CD14-positive monocyte (primary cell): ENCODE results near the gene NLN. TPM values are rescaled to one million over a fixed set of nuclear protein-coding genes. Genes with fewer than 3 reads are reported as not detected.

Experiments used
- DNase-seq, 3 donors: peaks; one replicate each; pipeline ENCODE4 v3.0.0-alpha.2; 2011 to 2022
- H2AFZ ChIP-seq: 2 replicates; pipeline ENCODE4 v1.6.0; 2012; ENCODE audit warnings: mild to moderate bottlenecking, low read depth, low read length, inconsistent platforms; ENCODE audit not compliant: insufficient read depth, poor library complexity, severe bottlenecking
- H3K27ac ChIP-seq, 2 donors: 1 replicate in 1 of 2; 2 replicates in 1 of 2; pipeline ENCODE4 v1.5.1; 2012 to 2013; ENCODE audit warnings: low read length in 2 of 2, control low read depth in 1 of 2, inconsistent platforms in 1 of 2, low read depth in 1 of 2, mild to moderate bottlenecking in 1 of 2
- H3K27me3 ChIP-seq, 2 donors: one replicate each; pipeline versions ENCODE4 v1.6.0 to v1.6.1; 2011 to 2013; ENCODE audit warnings: low read length in 2 of 2; ENCODE audit not compliant: control insufficient read depth in 2 of 2, insufficient read depth in 2 of 2
- H3K36me3 ChIP-seq, 2 donors: replicated peaks in 1 of 2; 1 replicate in 1 of 2; 2 replicates in 1 of 2; pipeline versions ENCODE4 v1.5.1 to v1.6.1; 2012 to 2013; ENCODE audit warnings: low read length in 2 of 2, control low read depth in 1 of 2, inconsistent platforms in 1 of 2, mild to moderate bottlenecking in 1 of 2; ENCODE audit not compliant: insufficient read depth in 2 of 2, control insufficient read depth in 1 of 2
- H3K4me1 ChIP-seq, 2 donors: 1 replicate in 1 of 2; 2 replicates in 1 of 2; pipeline versions ENCODE4 v1.5.1 to v1.6.1; 2012 to 2013; ENCODE audit warnings: low read length in 2 of 2, control low read depth in 1 of 2, inconsistent platforms in 1 of 2, mild to moderate bottlenecking in 1 of 2, moderate library complexity in 1 of 2; ENCODE audit not compliant: insufficient read depth in 2 of 2, control insufficient read depth in 1 of 2
- H3K4me2 ChIP-seq: replicated peaks from 2 replicates; pipeline ENCODE3; 2012; ENCODE audit warnings: low read length, moderate library complexity, mild to moderate bottlenecking; ENCODE audit not compliant: poor library complexity, severe bottlenecking; ENCODE audit errors: extremely low read depth
- H3K4me3 ChIP-seq, 3 experiments: fragments of 200-600 bp in 1 of 3; sonication (generic) in 1 of 3; replicated peaks in 1 of 3; 1 replicate in 2 of 3; 2 replicates in 1 of 3; pipeline ENCODE4 v1.5.1; 2011 to 2013; ENCODE audit warnings: low read length in 3 of 3, mild to moderate bottlenecking in 3 of 3, control low read depth in 2 of 3, low read depth in 2 of 3, inconsistent platforms in 1 of 3, moderate library complexity in 1 of 3
- H3K79me2 ChIP-seq: 2 replicates; pipeline ENCODE4 v1.6.0; 2012; ENCODE audit warnings: mild to moderate bottlenecking, control low read depth, inconsistent platforms, low read length, moderate library complexity; ENCODE audit not compliant: insufficient read depth
- H3K9ac ChIP-seq: 2 replicates; pipeline ENCODE4 v1.6.0; 2017; ENCODE audit warnings: low read length, mild to moderate bottlenecking; ENCODE audit not compliant: insufficient read depth, poor library complexity, severe bottlenecking
- H3K9me3 ChIP-seq, 2 donors: replicated peaks in 1 of 2; 1 replicate in 1 of 2; 2 replicates in 1 of 2; pipeline versions ENCODE4 v1.5.1 to v1.6.1; 2012 to 2013; ENCODE audit warnings: low read length in 2 of 2, control low read depth in 1 of 2; ENCODE audit not compliant: control insufficient read depth in 1 of 2, insufficient read depth in 1 of 2
- H4K20me1 ChIP-seq: 2 replicates; pipeline ENCODE4 v1.6.0; 2012; ENCODE audit warnings: mild to moderate bottlenecking, low read length, control low read depth, moderate library complexity; ENCODE audit not compliant: insufficient read depth
- H3K27ac Mint-ChIP-seq, 7 donors: one replicate each; pipeline ENCODE4 v1.8.0; 2020; ENCODE audit warnings: mild to moderate bottlenecking in 7 of 7, mixed read lengths in 7 of 7, moderate library complexity in 6 of 7, inconsistent platforms in 2 of 7
- H3K27me3 Mint-ChIP-seq, 3 donors: one replicate each; pipeline ENCODE4 v1.8.0; 2021 to 2022; ENCODE audit warnings: low read depth in 3 of 3, mild to moderate bottlenecking in 3 of 3, mixed read lengths in 3 of 3, moderate library complexity in 3 of 3, inconsistent platforms in 1 of 3
- H3K36me3 Mint-ChIP-seq, 2 donors: one replicate each; pipeline ENCODE4 v1.8.0; 2020; ENCODE audit warnings: mixed read lengths in 2 of 2, inconsistent platforms in 1 of 2, mild to moderate bottlenecking in 1 of 2
- H3K4me1 Mint-ChIP-seq: one replicate; pipeline ENCODE4 v1.8.0; 2020; ENCODE audit warnings: mild to moderate bottlenecking, mixed read lengths
- H3K4me3 Mint-ChIP-seq, 2 donors: one replicate each; pipeline ENCODE4 v1.8.0; 2020; ENCODE audit warnings: mild to moderate bottlenecking in 2 of 2, mixed read lengths in 2 of 2, moderate library complexity in 1 of 2
- H3K9me3 Mint-ChIP-seq, 7 donors: one replicate each; pipeline ENCODE4 v1.8.0; 2020 to 2022; ENCODE audit warnings: mixed read lengths in 7 of 7, mild to moderate bottlenecking in 6 of 7, moderate library complexity in 6 of 7, inconsistent platforms in 2 of 7
- WGBS: methylation state at CpG from one replicate; pipeline ENCODE4 v1.1.5; 2013; ENCODE audit warnings: missing lambda C conversion rate; ENCODE audit not compliant: insufficient coverage; 5-methylcytosine and 5-hydroxymethylcytosine counted together
- intact Hi-C, 2 donors: fragments of 100-400 bp; cut with micrococcal nuclease; formaldehyde crosslinking; loops; one replicate each; pipeline versions ENCODE4 v1.15.0 to v1.15.1; 2023
- polyA plus RNA-seq, 3 donors: library from polyadenylated mRNA; depleted of rRNA in 1 of 3; unstranded in 2 of 3; stranded (reverse) in 1 of 3; fragments of 300-500 nt in 2 of 3; fragments of >200 nt in 1 of 3; fragmentation: Illumina TruSeq in 2 of 3; gene quantifications; 1 replicate in 2 of 3; 2 replicates in 1 of 3; pipeline ENCODE4 v1.2.3, GENCODE V29; 2012 to 2021
- TF ChIP-seq, protein P1 (sequence below): fragments of 200-600 bp; IDR thresholded peaks from one replicate; pipeline ENCODE4 v1.8.0; 2022; ENCODE audit warnings: antibody characterized with exemption, mild to moderate bottlenecking

Gene NLN
- polyA plus RNA-seq, 3 donors: 8.7 to 39.2 (median 17.7) TPM

DNA sequence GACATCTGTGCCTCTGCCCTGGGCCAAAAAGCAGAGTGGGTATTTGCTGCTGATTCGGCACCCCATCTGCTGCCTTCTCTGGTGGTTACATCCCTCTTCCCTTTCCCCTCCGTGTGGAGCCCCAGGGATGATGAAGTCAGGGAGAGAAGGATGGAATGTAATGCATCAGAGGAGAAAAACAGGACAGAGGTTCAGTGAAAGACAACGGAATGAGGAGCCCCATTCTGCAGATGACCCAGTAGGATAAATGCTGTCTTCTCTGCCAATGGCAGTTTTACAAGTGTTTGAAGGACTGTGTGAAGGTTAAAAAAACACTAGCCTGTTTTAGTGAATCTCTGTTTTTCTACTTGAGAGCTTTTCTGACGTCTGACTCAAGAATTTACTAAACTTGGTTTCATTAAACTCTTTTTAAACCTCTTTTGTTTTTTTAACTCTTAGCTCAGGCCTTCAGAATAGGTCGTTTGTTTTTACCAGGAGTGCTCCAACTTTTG, 86.3 kb downstream of the NLN start:
- Histone ChIP-seq H3K27me3 (no peaks in the 10 kb centered on the region), H3K79me2 (no peaks in the 10 kb centered on the region), H3K27ac (no peak overlapping the region), H3K9me3 (no peaks in the 10 kb centered on the region), H3K36me3 (peaks cover 35 to 51% of the 10 kb centered on the region in 2 donors), H2AFZ (no peak overlapping the region), H3K4me2 (no peak overlapping the region), H4K20me1 (peaks cover 3% of the 10 kb centered on the region), H3K4me3 (no peak overlapping the region), H3K9ac (no peak overlapping the region), H3K4me1 (peaks cover 15 to 17% of the 10 kb centered on the region in 2 donors)
- Mint-ChIP-seq H3K4me3 (no peak overlapping the region), H3K4me1 (peaks cover 28% of the 10 kb centered on the region), H3K27ac (no peak overlapping the region), H3K27me3 (no peaks in the 10 kb centered on the region), H3K9me3 (no peaks in the 10 kb centered on the region), H3K36me3 (peaks cover 60 to 73% of the 10 kb centered on the region in 2 donors)
- TF ChIP-seq, protein P1, sequence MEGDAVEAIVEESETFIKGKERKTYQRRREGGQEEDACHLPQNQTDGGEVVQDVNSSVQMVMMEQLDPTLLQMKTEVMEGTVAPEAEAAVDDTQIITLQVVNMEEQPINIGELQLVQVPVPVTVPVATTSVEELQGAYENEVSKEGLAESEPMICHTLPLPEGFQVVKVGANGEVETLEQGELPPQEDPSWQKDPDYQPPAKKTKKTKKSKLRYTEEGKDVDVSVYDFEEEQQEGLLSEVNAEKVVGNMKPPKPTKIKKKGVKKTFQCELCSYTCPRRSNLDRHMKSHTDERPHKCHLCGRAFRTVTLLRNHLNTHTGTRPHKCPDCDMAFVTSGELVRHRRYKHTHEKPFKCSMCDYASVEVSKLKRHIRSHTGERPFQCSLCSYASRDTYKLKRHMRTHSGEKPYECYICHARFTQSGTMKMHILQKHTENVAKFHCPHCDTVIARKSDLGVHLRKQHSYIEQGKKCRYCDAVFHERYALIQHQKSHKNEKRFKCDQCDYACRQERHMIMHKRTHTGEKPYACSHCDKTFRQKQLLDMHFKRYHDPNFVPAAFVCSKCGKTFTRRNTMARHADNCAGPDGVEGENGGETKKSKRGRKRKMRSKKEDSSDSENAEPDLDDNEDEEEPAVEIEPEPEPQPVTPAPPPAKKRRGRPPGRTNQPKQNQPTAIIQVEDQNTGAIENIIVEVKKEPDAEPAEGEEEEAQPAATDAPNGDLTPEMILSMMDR: no peak
- intact Hi-C loops: no loop called here
- 100% methylated on average over 1 of the region's 5 CpGs for WGBS
- DNase-seq: no peak

GRCh38 chr5:65808818-65809217, 86.8 kb downstream of the NLN start:
- Histone ChIP-seq H3K9me3 (no peaks in the 10 kb centered on the region), H2AFZ (no peak overlapping the region), H3K4me3 (no peak overlapping the region), H3K79me2 (no peaks in the 10 kb centered on the region), H3K9ac (no peak overlapping the region), H3K27me3 (no peaks in the 10 kb centered on the region), H3K4me2 (no peak overlapping the region), H4K20me1 (no peaks in the 10 kb centered on the region), H3K4me1 (peaks cover 10 to 12% of the 10 kb centered on the region in 2 donors), H3K27ac (no peak overlapping the region), H3K36me3 (peaks cover 35 to 56% of the 10 kb centered on the region in 2 donors)
- peaks cover 23% of the 10 kb centered on the region for H3K4me1 Mint-ChIP-seq
- H3K4me3 Mint-ChIP-seq: no peak overlapping the region
- no peak overlapping the region for H3K27ac Mint-ChIP-seq
- H3K9me3 Mint-ChIP-seq: no peaks in the 10 kb centered on the region
- intact Hi-C loops: no loop called here
- TF ChIP-seq, protein P1: no peak
- WGBS: no CpG with 5 or more reads among the region's 1 CpG
- peaks cover 65 to 77% of the 10 kb centered on the region in 2 donors for H3K36me3 Mint-ChIP-seq
- no peaks in the 10 kb centered on the region for H3K27me3 Mint-ChIP-seq
- DNase-seq: no peak
